M059J (cell line): ENCODE measurements around the gene CDAN1. TPM values are rescaled to one million over a fixed set of nuclear protein-coding genes. Genes with fewer than 3 reads are reported as not detected.

Experiments used
- DNase-seq: peaks from one replicate; pipeline ENCODE4 v3.0.0-alpha.2; 2012; ENCODE audit warnings: low read depth
- total RNA-seq: library from RNA; depleted of rRNA; stranded (reverse); fragments of >200 nt; shearing (Covaris generic); gene quantifications from 2 replicates; pipeline ENCODE4 v1.2.3, GENCODE V29; 2014

Gene CDAN1
- total RNA-seq, 1 experiment from 2014 or later, result 10.2 TPM

- no peak for DNase-seq
Measured at GRCh38 chr15:42735382-42736165, 1.4 kb downstream of the CDAN1 start.

- DNase-seq, result no peak
Measured at GRCh38 chr15:42734076-42734672, 2.8 kb downstream of the CDAN1 start.

GRCh38 chr15:42733027-42733426 lies 3.9 kb downstream of the CDAN1 start:
- no peak for DNase-seq

- DNase-seq, result no peak
Measured at GRCh38 chr15:42732095-42732827, 4.7 kb downstream of the CDAN1 start.

GRCh38 chr15:42731461-42731860 lies 5.5 kb downstream of the CDAN1 start:
- DNase-seq, result no peak

GRCh38 chr15:42730536-42730935 lies 6.4 kb downstream of the CDAN1 start:
- no peak for DNase-seq

- DNase-seq, result no peak
Measured at GRCh38 chr15:42730135-42730534, 6.8 kb downstream of the CDAN1 start.

GRCh38 chr15:42729409-42729808 lies 7.5 kb downstream of the CDAN1 start:
- no peak for DNase-seq

- no peak for DNase-seq
Measured at GRCh38 chr15:42728972-42729371, 8.0 kb downstream of the CDAN1 start.

GRCh38 chr15:42728560-42728959 lies 8.4 kb downstream of the CDAN1 start:
- DNase-seq, result no peak

- no peak for DNase-seq
Measured at GRCh38 chr15:42727750-42728381, 9.1 kb downstream of the CDAN1 start.

GRCh38 chr15:42726114-42726513 lies 10.8 kb downstream of the CDAN1 start:
- no peak for DNase-seq

GRCh38 chr15:42725331-42725903 lies 11.5 kb downstream of the CDAN1 start:
- no peak for DNase-seq

- no peak for DNase-seq
Measured at GRCh38 chr15:42724276-42724675, 12.7 kb downstream of the CDAN1 start.

GRCh38 chr15:42723068-42723467 lies 13.9 kb downstream of the CDAN1 start:
- no peak for DNase-seq

GRCh38 chr15:42721916-42722315 lies 15.0 kb downstream of the CDAN1 start:
- no peak for DNase-seq

- peak; percentile 56 for DNase-seq
Measured at GRCh38 chr15:42721016-42721415, 15.9 kb downstream of the CDAN1 start.

GRCh38 chr15:42720071-42720470 lies 16.9 kb downstream of the CDAN1 start:
- DNase-seq, result no peak

GRCh38 chr15:42719043-42719442 lies 17.9 kb downstream of the CDAN1 start:
- peak; percentile 31 for DNase-seq

- DNase-seq, result no peak
Measured at GRCh38 chr15:42716626-42717025, 20.3 kb downstream of the CDAN1 start.

GRCh38 chr15:42716125-42716524 lies 20.8 kb downstream of the CDAN1 start:
- no peak for DNase-seq

GRCh38 chr15:42712584-42712983 lies 24.3 kb downstream of the CDAN1 start:
- DNase-seq, result no peak
